MM.1S (cell line): ENCODE results near the gene INTS13.

Experiments
- DNase-seq: peaks from one replicate; pipeline ENCODE4 v3.0.0-alpha.2; 2015
- H2AFZ ChIP-seq: fragments of 300-600 bp; sonication (generic); 2 replicates; pipeline ENCODE4 v1.6.0; 2016; ENCODE audit warnings: antibody characterized with exemption, low read length
- H3F3A ChIP-seq: fragments of 300-600 bp; sonication (generic); 2 replicates; pipeline ENCODE4 v1.6.1; 2016; ENCODE audit warnings: mild to moderate bottlenecking, antibody characterized with exemption, low read length, moderate library complexity, mixed read lengths; ENCODE audit not compliant: insufficient read depth
- H3K27ac ChIP-seq: fragments of 300-600 bp; sonication (generic); 2 replicates; pipeline ENCODE4 v1.5.1; 2016; ENCODE audit warnings: mild to moderate bottlenecking, low read length
- H3K27me3 ChIP-seq: fragments of 300-600 bp; sonication (generic); replicated peaks from 2 replicates; pipeline ENCODE4 v1.6.0; 2016; ENCODE audit warnings: low read length; ENCODE audit not compliant: insufficient read depth
- H3K36me3 ChIP-seq: fragments of 300-600 bp; sonication (generic); replicated peaks from 2 replicates; pipeline ENCODE4 v1.6.1; 2016; ENCODE audit warnings: mild to moderate bottlenecking, low read length, mixed read lengths; ENCODE audit not compliant: insufficient read depth
- H3K4me1 ChIP-seq: fragments of 300-600 bp; sonication (generic); 2 replicates; pipeline ENCODE4 v1.6.1; 2016; ENCODE audit warnings: low read length, mixed read lengths
- H3K4me2 ChIP-seq: fragments of 300-600 bp; sonication (generic); 2 replicates; pipeline ENCODE4 v1.6.0; 2016; ENCODE audit warnings: low read depth, low read length
- H3K4me3 ChIP-seq: fragments of 300-600 bp; sonication (generic); 2 replicates; pipeline ENCODE4 v1.5.1; 2016; ENCODE audit warnings: low read length, mixed read lengths
- H3K79me2 ChIP-seq: fragments of 300-600 bp; sonication (generic); 2 replicates; pipeline ENCODE4 v1.6.1; 2016; ENCODE audit warnings: mixed run types, low read length, mixed read lengths
- H3K9ac ChIP-seq: fragments of 300-600 bp; sonication (generic); 2 replicates; pipeline ENCODE4 v1.6.1; 2016; ENCODE audit warnings: low read length, mixed read lengths
- H3K9me2 ChIP-seq: fragments of 300-600 bp; sonication (generic); replicated peaks from 2 replicates; pipeline ENCODE4 v1.6.1; 2016; ENCODE audit warnings: mild to moderate bottlenecking, low read length, mixed read lengths; ENCODE audit not compliant: insufficient read depth
- H3K9me3 ChIP-seq: fragments of 300-600 bp; sonication (generic); replicated peaks from 2 replicates; pipeline ENCODE4 v1.6.1; 2016; ENCODE audit warnings: mild to moderate bottlenecking, low read length, mixed read lengths; ENCODE audit not compliant: insufficient read depth
- H4K20me1 ChIP-seq: fragments of 300-600 bp; sonication (generic); 2 replicates; pipeline ENCODE4 v1.6.1; 2016; ENCODE audit warnings: mild to moderate bottlenecking, low read length, moderate library complexity, mixed read lengths; ENCODE audit not compliant: insufficient read depth
- EZH2 ChIP-seq: fragments of 300-600 bp; sonication (generic); optimal IDR thresholded peaks from 2 replicates; pipeline ENCODE3; 2017; ENCODE audit warnings: low read depth, mild to moderate bottlenecking, antibody characterized with exemption, low read length, mixed read lengths
- EZH2phosphoT487 ChIP-seq: fragments of 300-600 bp; sonication (generic); IDR thresholded peaks from 2 replicates; pipeline ENCODE4 v1.6.1; 2018; ENCODE audit warnings: antibody characterized with exemption, low read length
- TF ChIP-seq, protein P1 (sequence below): fragments of 300-600 bp; sonication (generic); IDR thresholded peaks from 2 replicates; pipeline ENCODE4 v1.5.1; 2016; ENCODE audit warnings: antibody characterized with exemption, low read length, mixed read lengths

Gene INTS13, protein sequence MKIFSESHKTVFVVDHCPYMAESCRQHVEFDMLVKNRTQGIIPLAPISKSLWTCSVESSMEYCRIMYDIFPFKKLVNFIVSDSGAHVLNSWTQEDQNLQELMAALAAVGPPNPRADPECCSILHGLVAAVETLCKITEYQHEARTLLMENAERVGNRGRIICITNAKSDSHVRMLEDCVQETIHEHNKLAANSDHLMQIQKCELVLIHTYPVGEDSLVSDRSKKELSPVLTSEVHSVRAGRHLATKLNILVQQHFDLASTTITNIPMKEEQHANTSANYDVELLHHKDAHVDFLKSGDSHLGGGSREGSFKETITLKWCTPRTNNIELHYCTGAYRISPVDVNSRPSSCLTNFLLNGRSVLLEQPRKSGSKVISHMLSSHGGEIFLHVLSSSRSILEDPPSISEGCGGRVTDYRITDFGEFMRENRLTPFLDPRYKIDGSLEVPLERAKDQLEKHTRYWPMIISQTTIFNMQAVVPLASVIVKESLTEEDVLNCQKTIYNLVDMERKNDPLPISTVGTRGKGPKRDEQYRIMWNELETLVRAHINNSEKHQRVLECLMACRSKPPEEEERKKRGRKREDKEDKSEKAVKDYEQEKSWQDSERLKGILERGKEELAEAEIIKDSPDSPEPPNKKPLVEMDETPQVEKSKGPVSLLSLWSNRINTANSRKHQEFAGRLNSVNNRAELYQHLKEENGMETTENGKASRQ

DNA sequence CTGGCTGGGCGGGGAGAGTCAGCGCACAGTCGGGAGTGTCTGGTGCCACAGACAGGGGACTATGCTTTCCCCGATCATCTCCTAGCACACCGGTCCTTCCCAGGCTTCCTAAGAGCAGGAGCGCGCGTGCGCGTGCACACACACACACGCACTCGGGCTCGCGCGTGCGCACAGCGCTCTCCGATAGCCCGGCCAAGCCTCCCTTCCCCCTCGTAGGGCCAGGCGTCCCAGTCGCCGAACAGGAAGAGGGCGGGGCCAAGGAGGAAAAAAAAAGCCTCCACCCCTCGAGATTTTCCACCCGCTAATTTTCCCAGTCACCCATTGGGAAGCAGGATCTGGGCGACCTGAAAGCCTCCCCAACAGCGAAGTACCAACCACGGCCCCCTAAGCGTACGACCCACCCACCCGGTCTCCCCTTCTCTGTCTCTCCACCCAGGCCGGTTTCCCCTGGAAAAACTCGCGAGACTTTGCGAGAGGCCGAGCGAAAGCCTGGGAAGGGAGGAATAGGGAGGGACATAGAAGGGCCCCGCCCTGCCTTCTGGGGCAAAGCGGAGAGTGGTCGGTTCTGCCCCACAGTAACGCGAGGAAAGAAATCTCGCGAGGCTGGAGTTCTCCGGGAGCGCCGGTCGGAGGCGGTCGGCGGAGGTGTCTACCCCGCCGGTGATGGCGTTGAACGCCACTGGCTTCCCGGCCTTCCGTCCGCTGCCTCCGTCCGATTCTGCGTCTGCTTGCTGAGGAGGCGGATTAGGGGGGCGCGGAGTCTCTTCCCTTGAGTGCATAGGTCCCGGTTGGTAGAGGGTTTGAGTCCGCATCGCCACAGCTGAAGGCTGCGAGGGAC lies at the start of gene INTS13, which contains the start of gene FGFR1OP2:
Gene INTS13 (minus strand): TSS at position 119 of the 838 bp plus-strand sequence. CDS start 1,178 bp downstream, outside the sequence.
Gene FGFR1OP2 (plus strand): TSS at position 608 of the 838 bp plus-strand sequence. CDS start 15,689 bp downstream, outside the sequence.
- TF ChIP-seq EZH2phosphoT487 = no peak
- no peak for TF ChIP-seq EZH2
- TF ChIP-seq, protein P1, sequence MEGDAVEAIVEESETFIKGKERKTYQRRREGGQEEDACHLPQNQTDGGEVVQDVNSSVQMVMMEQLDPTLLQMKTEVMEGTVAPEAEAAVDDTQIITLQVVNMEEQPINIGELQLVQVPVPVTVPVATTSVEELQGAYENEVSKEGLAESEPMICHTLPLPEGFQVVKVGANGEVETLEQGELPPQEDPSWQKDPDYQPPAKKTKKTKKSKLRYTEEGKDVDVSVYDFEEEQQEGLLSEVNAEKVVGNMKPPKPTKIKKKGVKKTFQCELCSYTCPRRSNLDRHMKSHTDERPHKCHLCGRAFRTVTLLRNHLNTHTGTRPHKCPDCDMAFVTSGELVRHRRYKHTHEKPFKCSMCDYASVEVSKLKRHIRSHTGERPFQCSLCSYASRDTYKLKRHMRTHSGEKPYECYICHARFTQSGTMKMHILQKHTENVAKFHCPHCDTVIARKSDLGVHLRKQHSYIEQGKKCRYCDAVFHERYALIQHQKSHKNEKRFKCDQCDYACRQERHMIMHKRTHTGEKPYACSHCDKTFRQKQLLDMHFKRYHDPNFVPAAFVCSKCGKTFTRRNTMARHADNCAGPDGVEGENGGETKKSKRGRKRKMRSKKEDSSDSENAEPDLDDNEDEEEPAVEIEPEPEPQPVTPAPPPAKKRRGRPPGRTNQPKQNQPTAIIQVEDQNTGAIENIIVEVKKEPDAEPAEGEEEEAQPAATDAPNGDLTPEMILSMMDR = no peak
- peak within 1 kb of the TSS; percentile 92 for H3K4me2 ChIP-seq
- peaks cover 36% of the 10 kb centered on the region for H3K4me1 ChIP-seq
- DNase-seq = peak; percentile 97
- no peaks in the 10 kb centered on the region for H3K9me3 ChIP-seq
- peaks cover 48% of the 10 kb centered on the region for H3F3A ChIP-seq
- peak within 1 kb of the TSS; percentile 93 for H3K4me3 ChIP-seq
- H3K9ac ChIP-seq = peak within 1 kb of the TSS; percentile 96
- H3K79me2 ChIP-seq = peaks cover 99% of the 10 kb centered on the region
- H2AFZ ChIP-seq = peak within 1 kb of the TSS; percentile 64
- H3K9me2 ChIP-seq = no peaks in the 10 kb centered on the region
- peak within 1 kb of the TSS; percentile 85 for H3K27ac ChIP-seq
- H3K27me3 ChIP-seq = no peaks in the 10 kb centered on the region
- peaks cover 6% of the 10 kb centered on the region; the same call in 1 of the 2 replicates for H3K36me3 ChIP-seq
- no peaks in the 10 kb centered on the region for H4K20me1 ChIP-seq

- Histone ChIP-seq H3K79me2 (no peaks in the 10 kb centered on the region; the same call in 1 of the 2 replicates), H3K36me3 (0 out of 2 replicates have a peak, but pooled peaks cover 3% of the 10 kb centered on the region), H3F3A (no peaks in the 10 kb centered on the region), H3K9me2 (no peaks in the 10 kb centered on the region), H3K4me3 (no peak overlapping the region), H3K9me3 (no peaks in the 10 kb centered on the region), H3K27ac (no peak overlapping the region), H2AFZ (no peak overlapping the region), H4K20me1 (no peaks in the 10 kb centered on the region), H3K27me3 (no peaks in the 10 kb centered on the region), H3K4me1 (no peaks in the 10 kb centered on the region), H3K4me2 (no peak overlapping the region), H3K9ac (no peak overlapping the region)
- DNase-seq = no peak
- no peak for TF ChIP-seq EZH2
- TF ChIP-seq, protein P1 = no peak
- no peak for TF ChIP-seq EZH2phosphoT487
These were observed 45.1 kb upstream of the INTS13 start for GRCh38 chr12:26982866-26983265.

DNA sequence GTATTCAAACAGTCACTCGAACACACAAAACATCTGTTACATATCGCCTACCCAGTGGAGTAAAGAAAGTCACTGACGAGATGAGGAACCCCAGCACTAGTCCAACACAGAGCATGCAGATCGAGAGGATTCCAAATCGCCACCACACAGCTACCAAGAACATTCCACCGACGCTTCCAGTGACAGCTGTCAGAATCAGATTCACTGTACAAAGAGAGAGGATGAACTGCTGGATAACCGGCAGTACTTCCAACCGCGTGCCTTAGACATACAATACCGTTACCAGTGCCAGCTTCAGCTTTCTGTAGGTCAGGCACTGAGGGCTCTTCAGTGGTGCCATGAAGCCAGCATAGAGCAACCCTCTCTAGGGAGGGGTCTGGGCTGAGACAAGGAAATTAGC lies 42.0 kb upstream of the INTS13 start:
- Histone ChIP-seq H3K4me1 (peaks cover 3% of the 10 kb centered on the region; the same call in 1 of the 2 replicates), H3K27ac (no peak overlapping the region), H3K79me2 (no peaks in the 10 kb centered on the region), H3K27me3 (no peaks in the 10 kb centered on the region), H3K9ac (no peak overlapping the region), H3K36me3 (no peaks in the 10 kb centered on the region), H3K4me3 (no peak overlapping the region), H3K4me2 (no peak overlapping the region), H3K9me2 (no peaks in the 10 kb centered on the region), H4K20me1 (no peaks in the 10 kb centered on the region), H3K9me3 (no peaks in the 10 kb centered on the region), H2AFZ (no peak overlapping the region), H3F3A (no peaks in the 10 kb centered on the region)
- DNase-seq = no peak
- no peak for TF ChIP-seq EZH2
- TF ChIP-seq, protein P1 = no peak
- no peak for TF ChIP-seq EZH2phosphoT487
